Liver (tissue), 9 donors: ENCODE measurements around the gene PIWIL4. TPM values are rescaled to one million over a fixed set of nuclear protein-coding genes. Genes with fewer than 3 reads are reported as not detected.
A peak's percentile ranks its signal among the peaks of the same experiment; 100 is the strongest.

Experiments used
- DNase-seq: peaks from one replicate; pipeline ENCODE4 v3.0.0-alpha.2; 2017; ENCODE audit warnings: low spot score
- H3K27ac ChIP-seq, 2 donors: one replicate each; pipeline ENCODE4 v1.7.0; 2013; ENCODE audit warnings: inconsistent platforms in 2 of 2, low read length in 2 of 2, control low read depth in 1 of 2, low read depth in 1 of 2, mild to moderate bottlenecking in 1 of 2
- H3K27me3 ChIP-seq, 4 donors: one replicate each; pipeline versions ENCODE4 v1.6.1 to v1.7.0; 2013; ENCODE audit warnings: low read length in 3 of 4, inconsistent platforms in 1 of 4, mild to moderate bottlenecking in 1 of 4, moderate library complexity in 1 of 4; ENCODE audit not compliant: control insufficient read depth in 4 of 4, insufficient read depth in 4 of 4
- H3K36me3 ChIP-seq, 4 donors: one replicate each; pipeline versions ENCODE4 v1.6.1 to v1.7.0; 2013; ENCODE audit warnings: low read length in 3 of 4, mild to moderate bottlenecking in 3 of 4, low read depth in 1 of 4, moderate library complexity in 1 of 4; ENCODE audit not compliant: control insufficient read depth in 4 of 4, insufficient read depth in 3 of 4
- H3K4me1 ChIP-seq, 4 donors: one replicate each; pipeline versions ENCODE4 v1.6.1 to v1.7.0; 2013; ENCODE audit warnings: low read length in 3 of 4, mild to moderate bottlenecking in 3 of 4, moderate library complexity in 1 of 4; ENCODE audit not compliant: control insufficient read depth in 4 of 4, insufficient read depth in 4 of 4
- H3K4me3 ChIP-seq, 3 donors: one replicate each; pipeline versions ENCODE4 v1.6.1 to v1.7.0; 2013; ENCODE audit warnings: low read length in 3 of 3, control low read depth in 1 of 3, low read depth in 1 of 3, mild to moderate bottlenecking in 1 of 3
- H3K9ac ChIP-seq, 2 donors: one replicate each; pipeline ENCODE4 v1.7.0; 2013; ENCODE audit warnings: low read length in 2 of 2, mild to moderate bottlenecking in 2 of 2, moderate library complexity in 2 of 2, control low read depth in 1 of 2, low read depth in 1 of 2
- H3K9me3 ChIP-seq, 4 donors: one replicate each; pipeline versions ENCODE4 v1.6.1 to v1.7.0; 2013; ENCODE audit warnings: low read length in 3 of 4; ENCODE audit not compliant: control insufficient read depth in 4 of 4
- ATF3 ChIP-seq: IDR thresholded peaks from 2 replicates; pipeline ENCODE4 v1.6.1; 2016; ENCODE audit warnings: antibody characterized with exemption
- FOXA1 ChIP-seq: IDR thresholded peaks from 2 replicates; pipeline ENCODE4 v1.6.1; 2016; ENCODE audit warnings: antibody characterized with exemption
- FOXA2 ChIP-seq: IDR thresholded peaks from 2 replicates; pipeline ENCODE4 v1.6.1; 2016; ENCODE audit warnings: antibody characterized with exemption
- GABPA ChIP-seq, 2 donors: IDR thresholded peaks in 1 of 2; conservative IDR thresholded peaks in 1 of 2; 2 replicates each; pipeline ENCODE4 v1.6.1; 2016; ENCODE audit warnings: antibody characterized with exemption in 2 of 2, mild to moderate bottlenecking in 1 of 2, moderate library complexity in 1 of 2
- HNF4G ChIP-seq: IDR thresholded peaks from 2 replicates; pipeline ENCODE4 v1.6.1; 2016; ENCODE audit warnings: antibody characterized with exemption
- NR2F2 ChIP-seq: IDR thresholded peaks from 2 replicates; pipeline ENCODE4 v1.6.1; 2016; ENCODE audit warnings: antibody characterized with exemption
- RAD21 ChIP-seq, 2 donors: IDR thresholded peaks; 2 replicates each; pipeline ENCODE4 v1.6.1; 2016; ENCODE audit warnings: antibody characterized with exemption in 2 of 2, mild to moderate bottlenecking in 2 of 2
- REST ChIP-seq: IDR thresholded peaks from 2 replicates; pipeline ENCODE4 v1.6.1; 2016; ENCODE audit warnings: antibody characterized with exemption, mild to moderate bottlenecking
- RXRA ChIP-seq, 2 donors: IDR thresholded peaks; 2 replicates each; pipeline ENCODE4 v1.6.1; 2017 to 2018; ENCODE audit warnings: antibody characterized with exemption in 2 of 2, mild to moderate bottlenecking in 1 of 2
- SP1 ChIP-seq: IDR thresholded peaks from 2 replicates; pipeline ENCODE4 v1.6.1; 2018; ENCODE audit warnings: antibody characterized with exemption, mild to moderate bottlenecking
- TAF1 ChIP-seq: conservative IDR thresholded peaks from 2 replicates; pipeline ENCODE4 v1.6.1; 2016; ENCODE audit warnings: antibody characterized with exemption, mild to moderate bottlenecking
- WGBS: extraction: QIAGEN DNeasy Blood & Tissue Kit; methylation state at CpG from one replicate; pipeline ENCODE4 v1.1.7; 2013; 5-methylcytosine and 5-hydroxymethylcytosine counted together
- polyA plus RNA-seq, 2 donors: library from polyadenylated mRNA; stranded (reverse) in 1 of 2; unstranded in 1 of 2; fragments of 200-250 nt in 1 of 2; fragments of >200 nt in 1 of 2; fragmentation: Nextera tagmentation in 1 of 2; extraction: Ambion mirVana in 1 of 2; gene quantifications; one replicate each; pipeline versions ENCODE4 v1.2.1 to v1.2.3, GENCODE V29; 2013 to 2015
- total RNA-seq, 2 donors: library from RNA; depleted of rRNA; stranded (reverse); fragments of >200 nt; gene quantifications; one replicate each; pipeline ENCODE4 v1.2.3, GENCODE V29; 2014
- TF ChIP-seq, protein P1 (sequence below): IDR thresholded peaks from 2 replicates; pipeline ENCODE4 v1.6.1; 2016; ENCODE audit warnings: antibody characterized with exemption
- TF ChIP-seq, protein P2 (sequence below): fragments of 150-350 bp; IDR thresholded peaks from 2 replicates; pipeline ENCODE4 v1.5.1; 2017; ENCODE audit warnings: improper control_type of control experiment, low read depth, low read length; ENCODE audit not compliant: missing input control
- TF ChIP-seq, protein P3 (sequence below): IDR thresholded peaks from 2 replicates; pipeline ENCODE4 v1.6.1; 2016; ENCODE audit warnings: antibody characterized with exemption
- donor health status: healthy.
- donor health status: healthy.
- donor health status: healthy.
- donor health status: healthy.
- donor health status: healthy.

Gene PIWIL4
- total and polyA plus RNA-seq, 4 donors: 0.18 to 1.5 (median 0.51) TPM

DNA sequence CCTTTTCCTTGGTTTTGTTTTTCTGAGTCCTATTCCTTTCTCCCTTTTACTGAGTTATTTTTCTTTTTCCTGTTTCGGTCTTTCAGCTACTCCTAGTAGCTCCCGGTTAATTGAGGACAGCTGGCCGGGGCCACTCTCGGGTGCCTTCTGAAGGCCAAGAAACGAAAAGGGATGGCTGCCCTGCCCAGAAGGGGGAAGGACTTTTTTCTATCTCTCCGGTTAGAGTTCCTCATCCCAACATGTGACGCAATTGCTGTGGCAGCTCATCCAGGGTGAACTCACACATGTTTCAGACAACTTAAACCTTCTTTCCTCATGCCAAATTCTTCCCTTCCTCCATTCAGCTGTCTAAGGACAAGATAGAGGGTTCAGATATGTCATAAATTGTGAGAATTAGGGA is 83.6 kb downstream of the PIWIL4 start:
- WGBS: 65% methylated on average over 7 of the region's 7 CpGs
- Histone ChIP-seq H3K4me3 (no peak overlapping the region), H3K36me3 (no peaks in the 10 kb centered on the region), H3K27ac (no peak overlapping the region), H3K27me3 (no peaks in the 10 kb centered on the region), H3K9ac (no peak overlapping the region), H3K9me3 (no peaks in the 10 kb centered on the region), H3K4me1 (no peaks in the 10 kb centered on the region)
- no peak for DNase-seq
- TF ChIP-seq SP1 (peak; percentile 12), HNF4G (no peak), RAD21 (IDR thresholded peaks at IDR 0.05) (peak in 1 of 2 donors; percentile 9), RXRA (IDR thresholded peaks at IDR 0.05) (peak; percentile 37 to 39)

- Histone ChIP-seq H3K27me3 (no peaks in the 10 kb centered on the region), H3K36me3 (no peaks in the 10 kb centered on the region), H3K9me3 (no peaks in the 10 kb centered on the region), H3K4me1 (no peaks in the 10 kb centered on the region), H3K4me3 (no peak overlapping the region), H3K9ac (no peak overlapping the region), H3K27ac (no peak overlapping the region)
- DNase-seq: no peak
- no peak for TF ChIP-seq SP1
- TF ChIP-seq FOXA2: no peak
- no peak for TF ChIP-seq TAF1
- no peak for TF ChIP-seq ATF3
- TF ChIP-seq GABPA (IDR thresholded peaks at IDR 0.05 in 1 of 2, conservative IDR thresholded peaks at IDR 0.05 in 1 of 2): no peak
- TF ChIP-seq, protein P1, sequence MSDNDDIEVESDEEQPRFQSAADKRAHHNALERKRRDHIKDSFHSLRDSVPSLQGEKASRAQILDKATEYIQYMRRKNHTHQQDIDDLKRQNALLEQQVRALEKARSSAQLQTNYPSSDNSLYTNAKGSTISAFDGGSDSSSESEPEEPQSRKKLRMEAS: no peak
- 94% methylated on average over 6 of the region's 6 CpGs for WGBS
These were observed 85.6 kb downstream of the PIWIL4 start for GRCh38 chr11:94652735-94653284.

DNA sequence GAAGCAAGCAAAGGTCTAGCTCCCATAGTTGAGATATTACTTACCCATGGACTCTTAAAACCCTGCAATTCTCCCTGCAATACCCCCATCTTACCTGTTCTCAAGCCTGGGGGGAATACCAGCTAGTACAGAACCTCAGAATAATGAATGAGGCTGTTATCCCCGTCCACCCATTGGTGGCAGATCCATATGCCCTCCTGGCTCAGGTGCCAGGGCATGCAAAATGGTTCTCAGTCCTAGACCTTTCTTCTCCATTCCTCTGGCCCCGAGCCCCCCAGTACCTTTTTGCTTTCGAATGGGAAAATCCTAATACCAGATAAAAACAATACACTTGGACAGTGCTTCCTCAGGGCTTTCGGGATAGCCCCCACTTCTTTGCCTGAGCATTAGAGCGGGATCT is 86.4 kb downstream of the PIWIL4 start:
- Histone ChIP-seq H3K9ac (no peak overlapping the region), H3K4me3 (no peak overlapping the region), H3K27ac (no peak overlapping the region), H3K36me3 (no peaks in the 10 kb centered on the region), H3K27me3 (no peaks in the 10 kb centered on the region), H3K4me1 (no peaks in the 10 kb centered on the region), H3K9me3 (no peaks in the 10 kb centered on the region)
- 85% methylated on average over 5 of the region's 5 CpGs for WGBS
- DNase-seq: no peak
- TF ChIP-seq NR2F2 (no peak), RXRA (IDR thresholded peaks at IDR 0.05) (no peak), TAF1 (no peak), RAD21 (IDR thresholded peaks at IDR 0.05) (no peak), FOXA1 (no peak), REST (no peak)
- TF ChIP-seq, protein P2, sequence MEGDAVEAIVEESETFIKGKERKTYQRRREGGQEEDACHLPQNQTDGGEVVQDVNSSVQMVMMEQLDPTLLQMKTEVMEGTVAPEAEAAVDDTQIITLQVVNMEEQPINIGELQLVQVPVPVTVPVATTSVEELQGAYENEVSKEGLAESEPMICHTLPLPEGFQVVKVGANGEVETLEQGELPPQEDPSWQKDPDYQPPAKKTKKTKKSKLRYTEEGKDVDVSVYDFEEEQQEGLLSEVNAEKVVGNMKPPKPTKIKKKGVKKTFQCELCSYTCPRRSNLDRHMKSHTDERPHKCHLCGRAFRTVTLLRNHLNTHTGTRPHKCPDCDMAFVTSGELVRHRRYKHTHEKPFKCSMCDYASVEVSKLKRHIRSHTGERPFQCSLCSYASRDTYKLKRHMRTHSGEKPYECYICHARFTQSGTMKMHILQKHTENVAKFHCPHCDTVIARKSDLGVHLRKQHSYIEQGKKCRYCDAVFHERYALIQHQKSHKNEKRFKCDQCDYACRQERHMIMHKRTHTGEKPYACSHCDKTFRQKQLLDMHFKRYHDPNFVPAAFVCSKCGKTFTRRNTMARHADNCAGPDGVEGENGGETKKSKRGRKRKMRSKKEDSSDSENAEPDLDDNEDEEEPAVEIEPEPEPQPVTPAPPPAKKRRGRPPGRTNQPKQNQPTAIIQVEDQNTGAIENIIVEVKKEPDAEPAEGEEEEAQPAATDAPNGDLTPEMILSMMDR: no peak
- TF ChIP-seq, protein P3, sequence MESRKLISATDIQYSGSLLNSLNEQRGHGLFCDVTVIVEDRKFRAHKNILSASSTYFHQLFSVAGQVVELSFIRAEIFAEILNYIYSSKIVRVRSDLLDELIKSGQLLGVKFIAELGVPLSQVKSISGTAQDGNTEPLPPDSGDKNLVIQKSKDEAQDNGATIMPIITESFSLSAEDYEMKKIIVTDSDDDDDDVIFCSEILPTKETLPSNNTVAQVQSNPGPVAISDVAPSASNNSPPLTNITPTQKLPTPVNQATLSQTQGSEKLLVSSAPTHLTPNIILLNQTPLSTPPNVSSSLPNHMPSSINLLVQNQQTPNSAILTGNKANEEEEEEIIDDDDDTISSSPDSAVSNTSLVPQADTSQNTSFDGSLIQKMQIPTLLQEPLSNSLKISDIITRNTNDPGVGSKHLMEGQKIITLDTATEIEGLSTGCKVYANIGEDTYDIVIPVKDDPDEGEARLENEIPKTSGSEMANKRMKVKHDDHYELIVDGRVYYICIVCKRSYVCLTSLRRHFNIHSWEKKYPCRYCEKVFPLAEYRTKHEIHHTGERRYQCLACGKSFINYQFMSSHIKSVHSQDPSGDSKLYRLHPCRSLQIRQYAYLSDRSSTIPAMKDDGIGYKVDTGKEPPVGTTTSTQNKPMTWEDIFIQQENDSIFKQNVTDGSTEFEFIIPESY: no peak
